HepG2 (cell line): Measurements from ENCODE around the gene MAML1. TPM values are rescaled to one million over a fixed set of nuclear protein-coding genes. Genes with fewer than 3 reads are reported as not detected.
A peak's percentile ranks its signal among the peaks of the same experiment; 100 is the strongest.

Experiments
- AHDC1 ChIP-seq: sonication (generic); formaldehyde crosslinking; IDR thresholded peaks from 2 replicates; pipeline ENCODE4 v1.5.1; 2020; ENCODE audit warnings: mild to moderate bottlenecking, missing genetic modification reagents, borderline replicate concordance
- CREM ChIP-seq, 2 experiments: sonication (generic) in 1 of 2; formaldehyde crosslinking in 1 of 2; IDR thresholded peaks; 2 replicates each; pipeline versions ENCODE4 v1.4.0 to v1.6.1; 2016 to 2020; ENCODE audit warnings: antibody characterized with exemption in 1 of 2, mild to moderate bottlenecking in 1 of 2, missing genetic modification reagents in 1 of 2
- DNMT3B ChIP-seq: conservative IDR thresholded peaks from 2 replicates; pipeline ENCODE4 v1.6.1; 2016; ENCODE audit warnings: missing biosample characterization, control low read depth
- KLF12 ChIP-seq: sonication (generic); formaldehyde crosslinking; IDR thresholded peaks from 2 replicates; pipeline ENCODE4 v1.4.0; 2020; ENCODE audit warnings: missing genetic modification reagents, borderline replicate concordance
- MTF1 ChIP-seq: sonication (generic); formaldehyde crosslinking; IDR thresholded peaks from 2 replicates; pipeline ENCODE4 v1.5.0; 2020; ENCODE audit warnings: missing genetic modification reagents
- RFXANK ChIP-seq: IDR thresholded peaks from 2 replicates; pipeline ENCODE4 v1.6.1; 2016
- RFXAP ChIP-seq: sonication (generic); formaldehyde crosslinking; IDR thresholded peaks from 2 replicates; pipeline ENCODE4 v1.4.0; 2020; ENCODE audit warnings: missing genetic modification reagents, borderline replicate concordance
- RORA ChIP-seq: sonication (generic); formaldehyde crosslinking; IDR thresholded peaks from 2 replicates; pipeline ENCODE4 v1.5.0; 2020; ENCODE audit warnings: mild to moderate bottlenecking, missing genetic modification reagents, moderate library complexity
- SP140L ChIP-seq: sonication (generic); formaldehyde crosslinking; IDR thresholded peaks from 2 replicates; pipeline ENCODE4 v1.4.0; 2020; ENCODE audit warnings: missing genetic modification reagents, borderline replicate concordance
- STAG1 ChIP-seq: sonication (generic); formaldehyde crosslinking; IDR thresholded peaks from 2 replicates; pipeline ENCODE4 v1.4.0; 2020; ENCODE audit warnings: missing genetic modification reagents
- U2AF2 ChIP-seq: fragments of 200-400 bp; formaldehyde crosslinking; IDR thresholded peaks from 2 replicates; pipeline ENCODE4 v1.6.1; 2017; ENCODE audit warnings: low read depth, mild to moderate bottlenecking, low read length
- ZBTB39 ChIP-seq: sonication (generic); formaldehyde crosslinking; IDR thresholded peaks from 2 replicates; pipeline ENCODE4 v1.5.0; 2020; ENCODE audit warnings: missing genetic modification reagents
- ZBTB8A ChIP-seq: sonication (generic); formaldehyde crosslinking; IDR thresholded peaks from 2 replicates; pipeline ENCODE4 v1.4.0; 2020; ENCODE audit warnings: mild to moderate bottlenecking, low read depth, missing genetic modification reagents, borderline replicate concordance
- ZMAT3 ChIP-seq: sonication (generic); formaldehyde crosslinking; conservative IDR thresholded peaks from 2 replicates; pipeline ENCODE4 v1.7.0; 2021; ENCODE audit warnings: missing genetic modification reagents
- ZNF232 ChIP-seq: sonication (generic); formaldehyde crosslinking; IDR thresholded peaks from 2 replicates; pipeline ENCODE4 v1.4.0; 2020; ENCODE audit warnings: missing genetic modification reagents, borderline replicate concordance
- ZNF484 ChIP-seq: sonication (generic); formaldehyde crosslinking; IDR thresholded peaks from 2 replicates; pipeline ENCODE4 v1.5.1; 2020; ENCODE audit warnings: mild to moderate bottlenecking, low read depth, missing genetic modification reagents, borderline replicate concordance
- ZNF543 ChIP-seq: sonication (generic); formaldehyde crosslinking; IDR thresholded peaks from 2 replicates; pipeline ENCODE4 v1.4.0; 2020; ENCODE audit warnings: mild to moderate bottlenecking, missing genetic modification reagents
- ZNF788 ChIP-seq: sonication (generic); formaldehyde crosslinking; IDR thresholded peaks from 2 replicates; pipeline ENCODE4 v1.5.0; 2020; ENCODE audit warnings: mild to moderate bottlenecking, missing genetic modification reagents, borderline replicate concordance
- polyA plus RNA-seq, 8 experiments: library from polyadenylated mRNA; depleted of rRNA in 3 of 8; stranded (reverse) in 7 of 8; unstranded in 1 of 8; fragments of >200 nt; fragmentation: Illumina TruSeq in 4 of 8; extraction: Trizol in 4 of 8; gene quantifications; 2 replicates each; pipeline versions ENCODE4 v1.2.1 to v1.2.3, GENCODE V29; 2011 to 2016; ENCODE audit warnings: low read depth in 4 of 8, missing spikeins in 1 of 8, mixed read lengths in 1 of 8; ENCODE audit not compliant: insufficient read depth in 1 of 8
- total RNA-seq, 5 experiments: library from RNA; depleted of rRNA; stranded (reverse); fragments of >200 nt; fragmentation: Illumina TruSeq; extraction: Trizol; gene quantifications; 2 replicates each; pipeline ENCODE4 v1.2.3, GENCODE V29; 2016; ENCODE audit warnings: low read depth in 1 of 5
- TF ChIP-seq, protein P1 (sequence below): sonication (generic); formaldehyde crosslinking; IDR thresholded peaks from 2 replicates; pipeline ENCODE4 v1.8.0; 2022; ENCODE audit warnings: mild to moderate bottlenecking, missing genetic modification reagents, moderate library complexity
- TF ChIP-seq, protein P2 (sequence below): sonication (generic); formaldehyde crosslinking; IDR thresholded peaks from 2 replicates; pipeline ENCODE4 v1.5.1; 2020; ENCODE audit warnings: missing genetic modification reagents, mild to moderate bottlenecking, borderline replicate concordance

Gene MAML1
- total and polyA plus RNA-seq, 2 of the 13 experiments (the other 11 are each of a cell fraction or from before 2014, with no cell fraction given) = 10.0 to 10.8 TPM

DNA sequence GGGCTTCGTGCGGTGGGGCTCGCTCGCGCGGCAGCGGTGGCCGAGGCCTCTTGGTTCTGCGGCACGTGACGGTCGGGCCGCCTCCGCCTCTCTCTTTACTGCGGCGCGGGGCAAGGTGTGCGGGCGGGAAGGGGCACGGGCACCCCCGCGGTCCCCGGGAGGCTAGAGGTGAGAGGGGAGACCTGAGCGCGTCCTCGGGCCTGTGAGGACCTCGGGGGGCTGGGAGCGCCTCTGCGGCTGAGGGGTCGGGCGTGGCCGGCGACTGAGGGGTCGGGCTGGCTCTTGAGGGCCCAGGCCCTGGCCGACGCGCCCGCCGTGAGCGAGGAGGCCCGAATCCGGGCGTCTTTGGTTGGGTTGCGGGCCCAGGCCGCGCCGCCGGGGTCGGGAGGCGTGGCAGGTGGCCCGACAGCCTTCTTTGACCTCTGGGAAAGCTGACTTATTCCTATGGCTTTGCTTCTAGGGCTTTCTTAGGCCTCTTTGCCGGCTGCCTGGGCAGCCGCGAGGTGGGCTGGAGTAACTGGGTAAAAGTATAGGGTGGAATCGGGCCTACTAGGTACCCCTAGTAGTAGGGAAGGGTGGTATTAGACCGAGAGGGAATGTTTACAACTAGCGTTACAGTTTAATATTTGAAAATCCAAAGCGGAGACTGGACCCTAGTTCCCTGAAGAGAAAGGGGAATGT is 33.5 kb upstream of the MAML1 start, which contains the start of gene CANX (continued):
- TF ChIP-seq ZNF232 (CRISPR knock-in tag) = peak; percentile 59; the same call in 1 of the 2 replicates
- no peak for TF ChIP-seq AHDC1 (CRISPR knock-in tag)
- TF ChIP-seq, protein P1, sequence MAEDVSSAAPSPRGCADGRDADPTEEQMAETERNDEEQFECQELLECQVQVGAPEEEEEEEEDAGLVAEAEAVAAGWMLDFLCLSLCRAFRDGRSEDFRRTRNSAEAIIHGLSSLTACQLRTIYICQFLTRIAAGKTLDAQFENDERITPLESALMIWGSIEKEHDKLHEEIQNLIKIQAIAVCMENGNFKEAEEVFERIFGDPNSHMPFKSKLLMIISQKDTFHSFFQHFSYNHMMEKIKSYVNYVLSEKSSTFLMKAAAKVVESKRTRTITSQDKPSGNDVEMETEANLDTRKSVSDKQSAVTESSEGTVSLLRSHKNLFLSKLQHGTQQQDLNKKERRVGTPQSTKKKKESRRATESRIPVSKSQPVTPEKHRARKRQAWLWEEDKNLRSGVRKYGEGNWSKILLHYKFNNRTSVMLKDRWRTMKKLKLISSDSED = no peak
- TF ChIP-seq CREM (IDR thresholded peaks at IDR 0.05) = no peak
- no peak for TF ChIP-seq CREM (CRISPR knock-in tag; IDR thresholded peaks at IDR 0.05)
- no peak for TF ChIP-seq RORA (CRISPR knock-in tag)
- TF ChIP-seq STAG1 (CRISPR knock-in tag) = no peak
- no peak for TF ChIP-seq U2AF2
- TF ChIP-seq MTF1 (CRISPR knock-in tag) = no peak
- TF ChIP-seq RFXANK = no peak
- peak; percentile 45 for TF ChIP-seq KLF12
- TF ChIP-seq, protein P2, sequence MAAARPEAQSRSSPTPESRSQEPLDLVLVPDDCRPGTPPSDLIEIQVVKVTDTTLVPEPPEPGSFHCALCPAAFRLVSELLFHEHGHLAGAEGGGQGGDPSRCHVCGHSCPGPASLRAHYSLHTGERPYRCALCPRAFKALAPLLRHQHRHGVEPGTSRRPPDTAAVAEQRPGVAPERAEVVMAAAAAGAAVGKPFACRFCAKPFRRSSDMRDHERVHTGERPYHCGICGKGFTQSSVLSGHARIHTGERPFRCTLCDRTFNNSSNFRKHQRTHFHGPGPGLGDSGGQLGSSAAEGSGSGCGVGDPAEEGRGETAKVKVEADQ (CRISPR knock-in tag) = no peak
- TF ChIP-seq DNMT3B = no peak
- TF ChIP-seq ZBTB8A (CRISPR knock-in tag) = 0 out of 2 replicates have a peak, but pooled peaks have one; percentile 60
- TF ChIP-seq ZNF543 (CRISPR knock-in tag) = no peak
- TF ChIP-seq ZMAT3 = no peak
- TF ChIP-seq SP140L (CRISPR knock-in tag) = no peak
- no peak for TF ChIP-seq ZNF788 (CRISPR knock-in tag)
- peak; percentile 79; the same call in 1 of the 2 replicates for TF ChIP-seq ZBTB39 (CRISPR knock-in tag)
- TF ChIP-seq ZNF484 (CRISPR knock-in tag) = no peak
- TF ChIP-seq RFXAP = peak; percentile 24
